Smooth muscle cell (in vitro differentiated cells): Measurements from ENCODE around the gene DNAJC28. TPM values are rescaled to one million over a fixed set of nuclear protein-coding genes. Genes with fewer than 3 reads are reported as not detected.
"Not testable (repeated sequence)": the region's sequence is repeated elsewhere in the genome, so short reads cannot be mapped to it uniquely, and the experiment has no call there.

Source experiments
- DNase-seq: peaks from one replicate; lab custom pipeline; 2025; ENCODE audit not compliant: unreplicated experiment; lab: John Stamatoyannopoulos, UW
- H2AFZ ChIP-seq: fragments of 200-600 bp; sonication (generic); 2 replicates; pipeline ENCODE4 v1.6.0; 2016; ENCODE audit warnings: antibody characterized with exemption, low read depth, mild to moderate bottlenecking
- H3F3A ChIP-seq: fragments of 200-600 bp; sonication (generic); 2 replicates; pipeline ENCODE4 v1.6.0; 2017; ENCODE audit warnings: antibody characterized with exemption, low read depth
- H3K27ac ChIP-seq: fragments of 200-600 bp; sonication (generic); 2 replicates; pipeline ENCODE4 v1.5.1; 2016; ENCODE audit warnings: low read depth, mild to moderate bottlenecking
- H3K27me3 ChIP-seq: fragments of 200-600 bp; sonication (generic); 2 replicates; pipeline ENCODE4 v1.6.1; 2016; ENCODE audit warnings: low read depth, mild to moderate bottlenecking
- H3K36me3 ChIP-seq: fragments of 200-600 bp; sonication (generic); 2 replicates; pipeline ENCODE4 v1.5.1; 2016; ENCODE audit warnings: low read depth
- H3K4me1 ChIP-seq: fragments of 200-600 bp; sonication (generic); 2 replicates; pipeline ENCODE4 v1.5.1; 2016; ENCODE audit warnings: low read depth
- H3K4me2 ChIP-seq: fragments of 200-600 bp; sonication (generic); 2 replicates; pipeline ENCODE4 v1.6.0; 2016; ENCODE audit warnings: mild to moderate bottlenecking
- H3K4me3 ChIP-seq: fragments of 200-600 bp; sonication (generic); 2 replicates; pipeline ENCODE4 v1.5.1; 2016; ENCODE audit warnings: mild to moderate bottlenecking
- H3K79me2 ChIP-seq: fragments of 200-600 bp; sonication (generic); 2 replicates; pipeline ENCODE4 v1.6.0; 2016; ENCODE audit warnings: low read depth, mild to moderate bottlenecking
- H3K9ac ChIP-seq: fragments of 200-600 bp; sonication (generic); 2 replicates; pipeline ENCODE4 v1.6.0; 2016; ENCODE audit warnings: low read depth
- H3K9me3 ChIP-seq: fragments of 200-600 bp; sonication (generic); replicated peaks from 2 replicates; pipeline ENCODE4 v1.5.1; 2016; ENCODE audit warnings: low read depth
- H4K20me1 ChIP-seq: fragments of 200-600 bp; sonication (generic); 2 replicates; pipeline ENCODE4 v1.6.0; 2016; ENCODE audit warnings: low read depth
- CTCF ChIP-seq: fragments of 200-600 bp; sonication (generic); IDR thresholded peaks from 2 replicates; pipeline ENCODE4 v1.5.1; 2017; ENCODE audit warnings: borderline replicate concordance, mild to moderate bottlenecking, antibody characterized with exemption; ENCODE audit not compliant: insufficient read depth, poor library complexity, severe bottlenecking
- WGBS: methylation state at CpG from one replicate; pipeline ENCODE4 v1.1.7; 2016; ENCODE audit warnings: low lambda C conversion rate; 5-methylcytosine and 5-hydroxymethylcytosine counted together
- polyA plus RNA-seq: library from polyadenylated mRNA; unstranded; fragments of >200 nt; fragmentation: Nextera tagmentation; extraction: Ambion mirVana; gene quantifications from 2 replicates; pipeline ENCODE4 v1.2.1, GENCODE V29; 2016
- total RNA-seq: library from RNA; depleted of rRNA; stranded (reverse); fragments of >200 nt; gene quantifications from 2 replicates; pipeline ENCODE4 v1.2.3, GENCODE V29; 2014

Gene DNAJC28
- total and polyA plus RNA-seq, 2 experiments from 2014 or later = 0.85 to 1.3 TPM

GRCh38 chr21:33470701-33471100, 20.8 kb downstream of the DNAJC28 start:
- H3K27ac ChIP-seq = no peak overlapping the region
- H3K9me3 ChIP-seq = no peaks in the 10 kb centered on the region
- no peaks in the 10 kb centered on the region for H3K36me3 ChIP-seq
- H3K4me1 ChIP-seq = no peaks in the 10 kb centered on the region
- no peaks in the 10 kb centered on the region for H3F3A ChIP-seq
- no peak overlapping the region for H3K4me2 ChIP-seq
- H4K20me1 ChIP-seq = peaks cover 37% of the 10 kb centered on the region
- no peak overlapping the region for H3K4me3 ChIP-seq
- H3K9ac ChIP-seq = no peak overlapping the region
- H3K79me2 ChIP-seq = peaks cover 35% of the 10 kb centered on the region
- H2AFZ ChIP-seq = no peak overlapping the region
- H3K27me3 ChIP-seq = no peaks in the 10 kb centered on the region
- TF ChIP-seq CTCF = no peak
- WGBS = 100% methylated on average over 2 of the region's 2 CpGs
- no peak for DNase-seq

- H3K9me3 ChIP-seq, H3K4me3 ChIP-seq, H3K36me3 ChIP-seq, H3K9ac ChIP-seq, H3F3A ChIP-seq, H2AFZ ChIP-seq, H3K27me3 ChIP-seq, H3K4me1 ChIP-seq, DNase-seq, H3K4me2 ChIP-seq, H3K27ac ChIP-seq: not testable (repeated sequence)
- Histone ChIP-seq H3K79me2 (peaks cover 25% of the 10 kb centered on the region), H4K20me1 (peaks cover 34% of the 10 kb centered on the region)
- WGBS = 95% methylated on average over 4 of the region's 4 CpGs
Measured at GRCh38 chr21:33469183-33469582, 22.3 kb downstream of the DNAJC28 start.

- Histone ChIP-seq H4K20me1 (no peaks in the 10 kb centered on the region), H3K4me3 (no peak overlapping the region), H2AFZ (no peak overlapping the region), H3K36me3 (no peaks in the 10 kb centered on the region), H3K27ac (no peak overlapping the region), H3K9me3 (no peaks in the 10 kb centered on the region), H3K9ac (no peak overlapping the region), H3K4me2 (no peak overlapping the region), H3K4me1 (no peaks in the 10 kb centered on the region), H3F3A (no peaks in the 10 kb centered on the region), H3K79me2 (peaks cover 3% of the 10 kb centered on the region), H3K27me3 (no peaks in the 10 kb centered on the region)
- DNase-seq = no peak
- TF ChIP-seq CTCF = no peak
- 97% methylated on average over 5 of the region's 5 CpGs for WGBS
Measured at GRCh38 chr21:33461538-33462250, 29.8 kb downstream of the DNAJC28 start.

GRCh38 chr21:33458861-33459260, 32.7 kb downstream of the DNAJC28 start:
- 98% methylated on average over 3 of the region's 3 CpGs for WGBS
- no peaks in the 10 kb centered on the region for H3F3A ChIP-seq
- H4K20me1 ChIP-seq = no peaks in the 10 kb centered on the region
- no peaks in the 10 kb centered on the region for H3K27me3 ChIP-seq
- H3K36me3 ChIP-seq = no peaks in the 10 kb centered on the region
- no peak overlapping the region for H2AFZ ChIP-seq
- H3K4me1 ChIP-seq = no peaks in the 10 kb centered on the region
- no peak overlapping the region for H3K9ac ChIP-seq
- no peak for DNase-seq
- no peak overlapping the region for H3K4me2 ChIP-seq
- no peaks in the 10 kb centered on the region for H3K9me3 ChIP-seq
- no peaks in the 10 kb centered on the region for H3K79me2 ChIP-seq
- H3K4me3 ChIP-seq = no peak overlapping the region
- no peak for TF ChIP-seq CTCF
- no peak overlapping the region for H3K27ac ChIP-seq
